Activated naive CD4-positive, alpha-beta T cell treated with anti-CD3 and anti-CD28 coated beads, Interleukin-2, amount 50 U/mL, for 72 hours (primary cell): Measurements from ENCODE around the gene CCDC171. TPM values are rescaled to one million over a fixed set of nuclear protein-coding genes. Genes with fewer than 3 reads are reported as not detected.

Experiments
- ATAC-seq, 2 donors: fragments of 150-1000 bp; cut with Tn5 transposase; 2 replicates each; pipeline ENCODE4 v1.10.0; 2021; ENCODE audit warnings: mild to moderate bottlenecking in 2 of 2, moderate library complexity in 2 of 2
- DNase-seq, 2 donors: peaks; one replicate each; pipeline ENCODE4 v3.0.0; 2021 to 2022; ENCODE audit warnings: low spot score in 2 of 2
- H3K27ac Mint-ChIP-seq, 2 donors: one replicate each; pipeline ENCODE4 v1.8.0; 2022; ENCODE audit warnings: mild to moderate bottlenecking in 2 of 2, mixed read lengths in 2 of 2
- H3K36me3 Mint-ChIP-seq, 2 donors: one replicate each; pipeline ENCODE4 v1.8.0; 2022; ENCODE audit warnings: mixed read lengths in 2 of 2
- H3K9me3 Mint-ChIP-seq, 2 donors: one replicate each; pipeline ENCODE4 v1.8.0; 2022; ENCODE audit warnings: mixed read lengths in 2 of 2
- total RNA-seq, 2 donors: library from RNA; stranded (reverse); gene quantifications; one replicate each; pipeline ENCODE4 v1.2.3, GENCODE V29; 2022

The CCDC171 gene
- total RNA-seq, 2 donors from 2014 or later, result 4.1 to 5.8 TPM

DNA sequence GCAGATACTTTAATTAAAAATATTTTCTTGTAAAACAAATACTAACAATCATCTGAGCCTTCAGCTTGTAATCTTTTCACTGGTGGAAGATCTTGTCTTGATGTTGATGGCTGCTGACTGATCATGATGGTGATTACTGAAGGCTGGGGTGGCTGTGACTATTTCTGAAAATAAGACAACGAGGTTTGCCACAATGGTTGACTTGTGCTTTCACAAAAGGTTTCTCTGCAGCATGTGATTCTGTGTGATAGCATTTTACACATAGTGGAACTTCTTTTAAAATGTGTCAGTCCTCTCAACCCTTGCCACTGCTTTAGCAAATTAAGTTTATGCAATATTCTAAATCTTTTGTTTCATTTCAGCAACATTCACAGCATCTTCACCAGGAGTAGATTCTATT, 461.0 kb downstream of the CCDC171 start:
- DNase-seq, result no peak
- ATAC-seq, result peak in 1 of 2 donors; percentile 61
- Mint-ChIP-seq H3K36me3 (peaks cover 0 to 12% of the 10 kb centered on the region in 2 donors), H3K9me3 (peaks cover 9 to 13% of the 10 kb centered on the region in 2 donors), H3K27ac (no peak overlapping the region)

DNA sequence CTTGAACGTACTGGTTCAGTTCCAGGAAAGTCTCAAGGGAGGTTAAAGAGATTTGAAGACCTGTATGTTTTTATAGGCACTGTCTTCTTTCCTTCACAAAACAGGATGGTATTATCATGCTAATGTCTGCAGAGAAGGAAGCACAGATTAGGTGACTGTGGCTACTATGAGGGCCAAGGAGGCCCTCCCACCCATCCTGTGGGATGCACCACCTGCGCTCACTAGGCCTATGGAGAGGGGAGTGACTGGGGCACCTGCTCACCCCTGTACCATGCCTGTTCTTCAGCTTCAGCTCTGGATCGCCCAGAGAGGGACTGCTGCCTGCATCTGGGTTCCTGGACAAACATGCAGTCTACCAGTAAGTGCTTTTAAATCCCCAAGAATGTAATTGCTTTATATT, 469.4 kb downstream of the CCDC171 start:
- no peak overlapping the region for H3K27ac Mint-ChIP-seq
- ATAC-seq, result no peak
- H3K9me3 Mint-ChIP-seq, result peaks cover 0 to 9% of the 10 kb centered on the region in 2 donors
- H3K36me3 Mint-ChIP-seq, result no peaks in the 10 kb centered on the region
- DNase-seq, result no peak

DNA sequence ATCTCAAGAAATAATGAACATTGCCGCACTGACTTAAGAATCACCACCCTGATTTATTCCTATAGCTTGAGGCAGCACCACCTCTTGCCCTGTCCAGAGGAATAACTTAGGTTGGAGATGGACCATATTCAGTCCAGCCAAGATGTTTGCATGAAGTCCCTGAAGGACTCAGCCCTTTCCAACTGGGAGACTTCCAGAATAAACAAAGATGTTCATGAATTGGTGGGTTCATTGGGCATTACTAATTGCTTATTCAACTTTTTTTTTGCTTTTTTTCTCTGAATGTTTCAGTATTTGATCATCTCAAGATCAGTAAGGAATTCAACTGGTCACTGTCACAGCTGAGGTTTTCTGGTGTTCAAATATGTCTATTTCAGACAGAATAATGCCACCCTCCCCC, 470.6 kb downstream of the CCDC171 start:
- Mint-ChIP-seq H3K36me3 (no peaks in the 10 kb centered on the region), H3K9me3 (peaks cover 0 to 9% of the 10 kb centered on the region in 2 donors), H3K27ac (no peak overlapping the region)
- DNase-seq (no peak), ATAC-seq (no peak)

Other genes starting within 250 kb of the CCDC171 start
- gene TTC39B, start 245.8 kb upstream of the CCDC171 start, total RNA-seq, result 10 to 100 TPM; 32.4 to 34.2 TPM
- gene SNAPC3, start 130.2 kb upstream of the CCDC171 start, total RNA-seq, result 10 to 100 TPM; 23.8 to 35.9 TPM
- 100 to 1,000 TPM; 124 to 159 TPM for gene PSIP1, start 42.1 kb upstream of the CCDC171 start, total RNA-seq